Measurements from ENCODE around the gene PPM1J. TPM values are rescaled to one million over a fixed set of nuclear protein-coding genes. Genes with fewer than 3 reads are reported as not detected.

PPM1J gene
- total and polyA plus RNA-seq, 9 of the 15 experiments (the other 6 are each of a cell fraction or from before 2014, with no cell fraction given): 0.25 to 10.5 (median 4.2) TPM

DNA sequence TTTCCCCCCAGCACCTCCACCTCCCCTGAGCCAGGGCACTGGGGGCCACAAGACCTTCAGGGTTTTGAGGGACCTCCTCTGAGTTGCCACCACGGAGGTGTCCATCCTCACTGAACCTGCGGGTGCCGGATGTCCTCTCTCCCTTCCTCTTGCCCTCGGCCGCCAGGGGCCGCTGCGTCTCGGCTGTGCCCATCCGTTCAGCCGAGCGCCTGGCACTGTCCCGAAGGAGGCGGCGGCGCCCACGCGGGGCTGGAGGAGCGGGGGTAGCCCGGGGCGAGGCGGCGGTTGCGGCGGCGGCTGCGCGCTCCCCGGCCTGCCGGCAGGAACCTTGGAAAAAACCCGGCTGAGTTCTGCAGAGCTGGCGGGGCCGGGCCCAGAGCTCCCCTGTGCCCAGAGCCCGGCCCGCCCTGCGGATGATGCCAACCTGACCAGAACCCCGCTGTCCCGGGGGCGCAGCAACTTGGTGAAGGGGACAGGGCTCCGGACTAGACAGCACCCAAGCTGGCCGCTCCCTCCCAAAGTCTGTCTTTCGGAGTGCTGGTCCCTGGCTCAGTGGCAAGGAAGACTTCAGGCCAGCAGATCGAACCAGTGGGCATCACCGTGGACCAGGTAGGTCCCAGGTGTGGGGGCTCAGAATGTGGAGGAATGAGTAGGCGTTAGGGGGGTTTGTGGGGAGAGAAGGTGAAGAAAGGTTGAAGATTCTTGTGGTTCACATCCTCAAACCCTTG is 3.7 kb upstream of the PPM1J start (continued):
- TF ChIP-seq, protein P1, sequence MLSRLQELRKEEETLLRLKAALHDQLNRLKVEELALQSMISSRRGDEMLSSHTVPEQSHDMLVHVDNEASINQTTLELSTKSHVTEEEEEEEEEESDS (CRISPR knock-in tag; IDR thresholded peaks at IDR 0.05): no peak
- TF ChIP-seq NONO (IDR thresholded peaks at IDR 0.05; ENCODE audit: low read depth in 2 of 2, low read length in 1 of 2) (0 out of 4 replicates have a peak, but pooled peaks of 1 of the 2 experiments have one; percentile 37), ELF2 (CRISPR knock-in tag; IDR thresholded peaks at IDR 0.05) (0 out of 2 replicates have a peak, but pooled peaks have one; percentile 28), L3MBTL2 (IDR thresholded peaks at IDR 0.05) (0 out of 2 replicates have a peak, but pooled peaks have one; percentile 15), ZSCAN32 (CRISPR knock-in tag; IDR thresholded peaks at IDR 0.05) (no peak), DACH1 (IDR thresholded peaks at IDR 0.05; ENCODE audit: partially characterized antibody) (no peak), HMG20B (CRISPR knock-in tag; IDR thresholded peaks at IDR 0.05) (no peak), PHF20 (IDR thresholded peaks at IDR 0.05; ENCODE audit: partially characterized antibody) (no peak), XRCC5 (IDR thresholded peaks at IDR 0.05; ENCODE audit: low read depth, low read length) (0 out of 2 replicates have a peak, but pooled peaks have one; percentile 36), EGR1 (conservative IDR thresholded peaks at IDR 0.05) (0 out of 2 replicates have a peak, but pooled peaks have one; percentile 11), HNRNPH1 (optimal IDR thresholded peaks at IDR 0.05; ENCODE audit: low read depth, low read length) (no peak), HNRNPL (IDR thresholded peaks at IDR 0.05; ENCODE audit: low read depth, low read length) (peak; percentile 97), ETV1 (tag; conservative IDR thresholded peaks at IDR 0.05; ENCODE audit: low read depth) (peak; percentile 70), ETV5 (CRISPR knock-in tag; IDR thresholded peaks at IDR 0.05; ENCODE audit: low read depth) (peak; percentile 74; the same call in 1 of the 2 replicates), ZC3H11A (IDR thresholded peaks at IDR 0.05; ENCODE audit: low read depth, low read length) (0 out of 2 replicates have a peak, but pooled peaks have one; percentile 53), SMC3 (conservative IDR thresholded peaks at IDR 0.05; ENCODE audit: insufficient read depth, low read depth, low read length) (peak; percentile 80)
- TF ChIP-seq, protein P2, sequence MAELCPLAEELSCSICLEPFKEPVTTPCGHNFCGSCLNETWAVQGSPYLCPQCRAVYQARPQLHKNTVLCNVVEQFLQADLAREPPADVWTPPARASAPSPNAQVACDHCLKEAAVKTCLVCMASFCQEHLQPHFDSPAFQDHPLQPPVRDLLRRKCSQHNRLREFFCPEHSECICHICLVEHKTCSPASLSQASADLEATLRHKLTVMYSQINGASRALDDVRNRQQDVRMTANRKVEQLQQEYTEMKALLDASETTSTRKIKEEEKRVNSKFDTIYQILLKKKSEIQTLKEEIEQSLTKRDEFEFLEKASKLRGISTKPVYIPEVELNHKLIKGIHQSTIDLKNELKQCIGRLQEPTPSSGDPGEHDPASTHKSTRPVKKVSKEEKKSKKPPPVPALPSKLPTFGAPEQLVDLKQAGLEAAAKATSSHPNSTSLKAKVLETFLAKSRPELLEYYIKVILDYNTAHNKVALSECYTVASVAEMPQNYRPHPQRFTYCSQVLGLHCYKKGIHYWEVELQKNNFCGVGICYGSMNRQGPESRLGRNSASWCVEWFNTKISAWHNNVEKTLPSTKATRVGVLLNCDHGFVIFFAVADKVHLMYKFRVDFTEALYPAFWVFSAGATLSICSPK (IDR thresholded peaks at IDR 0.05; ENCODE audit: borderline replicate concordance): no peak
- TF ChIP-seq, protein P3, sequence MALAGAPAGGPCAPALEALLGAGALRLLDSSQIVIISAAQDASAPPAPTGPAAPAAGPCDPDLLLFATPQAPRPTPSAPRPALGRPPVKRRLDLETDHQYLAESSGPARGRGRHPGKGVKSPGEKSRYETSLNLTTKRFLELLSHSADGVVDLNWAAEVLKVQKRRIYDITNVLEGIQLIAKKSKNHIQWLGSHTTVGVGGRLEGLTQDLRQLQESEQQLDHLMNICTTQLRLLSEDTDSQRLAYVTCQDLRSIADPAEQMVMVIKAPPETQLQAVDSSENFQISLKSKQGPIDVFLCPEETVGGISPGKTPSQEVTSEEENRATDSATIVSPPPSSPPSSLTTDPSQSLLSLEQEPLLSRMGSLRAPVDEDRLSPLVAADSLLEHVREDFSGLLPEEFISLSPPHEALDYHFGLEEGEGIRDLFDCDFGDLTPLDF (CRISPR knock-in tag; IDR thresholded peaks at IDR 0.05): no peak
- TF ChIP-seq, protein P4, sequence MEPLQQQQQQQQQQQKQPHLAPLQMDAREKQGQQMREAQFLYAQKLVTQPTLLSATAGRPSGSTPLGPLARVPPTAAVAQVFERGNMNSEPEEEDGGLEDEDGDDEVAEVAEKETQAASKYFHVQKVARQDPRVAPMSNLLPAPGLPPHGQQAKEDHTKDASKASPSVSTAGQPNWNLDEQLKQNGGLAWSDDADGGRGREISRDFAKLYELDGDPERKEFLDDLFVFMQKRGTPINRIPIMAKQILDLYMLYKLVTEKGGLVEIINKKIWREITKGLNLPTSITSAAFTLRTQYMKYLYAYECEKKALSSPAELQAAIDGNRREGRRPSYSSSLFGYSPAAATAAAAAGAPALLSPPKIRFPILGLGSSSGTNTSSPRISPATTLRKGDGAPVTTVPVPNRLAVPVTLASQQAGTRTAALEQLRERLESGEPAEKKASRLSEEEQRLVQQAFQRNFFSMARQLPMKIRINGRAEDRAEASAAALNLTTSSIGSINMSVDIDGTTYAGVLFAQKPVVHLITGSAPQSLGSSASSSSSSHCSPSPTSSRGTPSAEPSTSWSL (CRISPR knock-in tag; IDR thresholded peaks at IDR 0.05; ENCODE audit: borderline replicate concordance): 0 out of 2 replicates have a peak, but pooled peaks have one; percentile 32
- TF ChIP-seq, protein P5, sequence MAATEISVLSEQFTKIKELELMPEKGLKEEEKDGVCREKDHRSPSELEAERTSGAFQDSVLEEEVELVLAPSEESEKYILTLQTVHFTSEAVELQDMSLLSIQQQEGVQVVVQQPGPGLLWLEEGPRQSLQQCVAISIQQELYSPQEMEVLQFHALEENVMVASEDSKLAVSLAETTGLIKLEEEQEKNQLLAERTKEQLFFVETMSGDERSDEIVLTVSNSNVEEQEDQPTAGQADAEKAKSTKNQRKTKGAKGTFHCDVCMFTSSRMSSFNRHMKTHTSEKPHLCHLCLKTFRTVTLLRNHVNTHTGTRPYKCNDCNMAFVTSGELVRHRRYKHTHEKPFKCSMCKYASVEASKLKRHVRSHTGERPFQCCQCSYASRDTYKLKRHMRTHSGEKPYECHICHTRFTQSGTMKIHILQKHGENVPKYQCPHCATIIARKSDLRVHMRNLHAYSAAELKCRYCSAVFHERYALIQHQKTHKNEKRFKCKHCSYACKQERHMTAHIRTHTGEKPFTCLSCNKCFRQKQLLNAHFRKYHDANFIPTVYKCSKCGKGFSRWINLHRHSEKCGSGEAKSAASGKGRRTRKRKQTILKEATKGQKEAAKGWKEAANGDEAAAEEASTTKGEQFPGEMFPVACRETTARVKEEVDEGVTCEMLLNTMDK (IDR thresholded peaks at IDR 0.05; ENCODE audit: borderline replicate concordance, insufficient read depth, low read depth, low read length, poor library complexity, severe bottlenecking): peak; percentile 16
